ENCODE data around the gene TSPY9.
"Not testable (repeated sequence)": the region's sequence is repeated elsewhere in the genome, so short reads cannot be mapped to it uniquely, and the experiment has no call there.

The TSPY9 gene, protein sequence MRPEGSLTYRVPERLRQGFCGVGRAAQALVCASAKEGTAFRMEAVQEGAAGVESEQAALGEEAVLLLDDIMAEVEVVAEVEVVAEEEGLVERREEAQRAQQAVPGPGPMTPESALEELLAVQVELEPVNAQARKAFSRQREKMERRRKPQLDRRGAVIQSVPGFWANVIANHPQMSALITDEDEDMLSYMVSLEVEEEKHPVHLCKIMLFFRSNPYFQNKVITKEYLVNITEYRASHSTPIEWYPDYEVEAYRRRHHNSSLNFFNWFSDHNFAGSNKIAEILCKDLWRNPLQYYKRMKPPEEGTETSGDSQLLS

DNA sequence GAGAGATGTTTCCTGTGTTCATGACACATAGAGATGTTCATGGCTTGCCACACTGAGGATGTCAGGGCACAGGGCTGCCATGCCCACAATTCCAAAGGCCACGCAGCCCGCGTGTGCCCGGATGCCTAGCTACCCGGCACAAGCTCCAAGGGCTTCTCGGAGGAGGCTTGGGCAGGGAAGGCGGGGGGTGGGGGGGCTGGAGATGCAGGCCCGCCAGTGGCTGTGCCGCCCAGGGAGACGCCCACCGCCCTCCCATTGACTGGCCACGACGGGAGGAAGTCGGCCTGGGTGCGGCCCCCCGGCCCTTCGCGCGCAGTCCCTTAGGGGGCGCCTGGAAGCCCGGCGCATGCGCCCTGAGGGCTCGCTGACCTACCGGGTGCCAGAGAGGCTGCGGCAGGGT, at the start of gene TSPY9:
Gene TSPY9, plus strand, starts transcription at position 301 of the 400 bp plus-strand sequence. Its CDS starts 46 bp downstream, at position 347.
- TF ChIP-seq GATA2, GATA3 (IDR thresholded peaks at IDR 0.05; ENCODE audit: low read depth, low read length): not testable (repeated sequence)

DNA sequence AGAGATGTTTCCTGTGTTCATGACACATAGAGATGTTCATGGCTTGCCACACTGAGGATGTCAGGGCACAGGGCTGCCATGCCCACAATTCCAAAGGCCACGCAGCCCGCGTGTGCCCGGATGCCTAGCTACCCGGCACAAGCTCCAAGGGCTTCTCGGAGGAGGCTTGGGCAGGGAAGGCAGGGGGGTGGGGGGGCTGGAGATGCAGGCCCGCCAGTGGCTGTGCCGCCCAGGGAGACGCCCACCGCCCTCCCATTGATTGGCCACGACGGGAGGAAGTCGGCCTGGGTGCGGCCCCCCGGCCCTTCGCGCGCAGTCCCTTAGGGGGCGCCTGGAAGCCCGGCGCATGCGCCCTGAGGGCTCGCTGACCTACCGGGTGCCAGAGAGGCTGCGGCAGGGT, 20.4 kb upstream of the TSPY9 start, which contains the start of gene TSPY1:
Gene TSPY1, plus strand, starts transcription at position 301 of the 400 bp plus-strand sequence. Its CDS starts 46 bp downstream, at position 347.
- not testable (repeated sequence) for TF ChIP-seq GATA3, GATA2 (IDR thresholded peaks at IDR 0.05; ENCODE audit: low read depth, low read length)

DNA sequence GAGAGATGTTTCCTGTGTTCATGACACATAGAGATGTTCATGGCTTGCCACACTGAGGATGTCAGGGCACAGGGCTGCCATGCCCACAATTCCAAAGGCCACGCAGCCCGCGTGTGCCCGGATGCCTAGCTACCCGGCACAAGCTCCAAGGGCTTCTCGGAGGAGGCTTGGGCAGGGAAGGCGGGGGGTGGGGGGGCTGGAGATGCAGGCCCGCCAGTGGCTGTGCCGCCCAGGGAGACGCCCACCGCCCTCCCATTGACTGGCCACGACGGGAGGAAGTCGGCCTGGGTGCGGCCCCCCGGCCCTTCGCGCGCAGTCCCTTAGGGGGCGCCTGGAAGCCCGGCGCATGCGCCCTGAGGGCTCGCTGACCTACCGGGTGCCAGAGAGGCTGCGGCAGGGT, 40.5 kb downstream of the TSPY9 start, which contains the start of gene TSPY10:
Gene TSPY10, plus strand, starts transcription at position 301 of the 400 bp plus-strand sequence. Its CDS starts 46 bp downstream, at position 347.
- not testable (repeated sequence) for TF ChIP-seq GATA2, GATA3 (IDR thresholded peaks at IDR 0.05; ENCODE audit: low read depth, low read length)
